ENCODE data around the gene RASIP1. TPM values are rescaled to one million over a fixed set of nuclear protein-coding genes. Genes with fewer than 3 reads are reported as not detected.

RASIP1 gene
- total RNA-seq, 1 donor from 2014 or later: 85.9 TPM

GRCh38 chr19:48756686-48757085 lies 16.3 kb upstream of the RASIP1 start:
- TF ChIP-seq, protein P1, sequence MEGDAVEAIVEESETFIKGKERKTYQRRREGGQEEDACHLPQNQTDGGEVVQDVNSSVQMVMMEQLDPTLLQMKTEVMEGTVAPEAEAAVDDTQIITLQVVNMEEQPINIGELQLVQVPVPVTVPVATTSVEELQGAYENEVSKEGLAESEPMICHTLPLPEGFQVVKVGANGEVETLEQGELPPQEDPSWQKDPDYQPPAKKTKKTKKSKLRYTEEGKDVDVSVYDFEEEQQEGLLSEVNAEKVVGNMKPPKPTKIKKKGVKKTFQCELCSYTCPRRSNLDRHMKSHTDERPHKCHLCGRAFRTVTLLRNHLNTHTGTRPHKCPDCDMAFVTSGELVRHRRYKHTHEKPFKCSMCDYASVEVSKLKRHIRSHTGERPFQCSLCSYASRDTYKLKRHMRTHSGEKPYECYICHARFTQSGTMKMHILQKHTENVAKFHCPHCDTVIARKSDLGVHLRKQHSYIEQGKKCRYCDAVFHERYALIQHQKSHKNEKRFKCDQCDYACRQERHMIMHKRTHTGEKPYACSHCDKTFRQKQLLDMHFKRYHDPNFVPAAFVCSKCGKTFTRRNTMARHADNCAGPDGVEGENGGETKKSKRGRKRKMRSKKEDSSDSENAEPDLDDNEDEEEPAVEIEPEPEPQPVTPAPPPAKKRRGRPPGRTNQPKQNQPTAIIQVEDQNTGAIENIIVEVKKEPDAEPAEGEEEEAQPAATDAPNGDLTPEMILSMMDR (IDR thresholded peaks at IDR 0.05): no peak
- no peak overlapping the region for H3K27ac ChIP-seq

GRCh38 chr19:48756212-48756611 lies 15.8 kb upstream of the RASIP1 start:
- intact Hi-C loops (cut with DNase I): no loop called here
- Histone ChIP-seq H3K4me3 (no peak overlapping the region), H3K27ac (no peak overlapping the region), H3K4me1 (peaks cover 3 to 9% of the 10 kb centered on the region in 2 donors), H3K27me3 (no peaks in the 10 kb centered on the region), H3K9me3 (no peaks in the 10 kb centered on the region), H3K36me3 (no peaks in the 10 kb centered on the region)
- TF ChIP-seq, protein P1 (IDR thresholded peaks at IDR 0.05): no peak
- DNase-seq (ENCODE audit: low spot score in 2 of 2): no peak

More at GRCh38 chr19:48756686-48757085, 16.3 kb upstream of the RASIP1 start:
- H3K27me3 ChIP-seq: no peaks in the 10 kb centered on the region
- intact Hi-C loops (cut with DNase I): no loop called here
- H3K36me3 ChIP-seq: no peaks in the 10 kb centered on the region
- no peak for DNase-seq (ENCODE audit: low spot score in 2 of 2)
- H3K9me3 ChIP-seq: no peaks in the 10 kb centered on the region
- H3K4me3 ChIP-seq: no peak overlapping the region
- H3K4me1 ChIP-seq: peaks cover 3 to 9% of the 10 kb centered on the region in 2 donors

GRCh38 chr19:48755787-48756186 lies 15.4 kb upstream of the RASIP1 start:
- TF ChIP-seq, protein P1 (IDR thresholded peaks at IDR 0.05): no peak
- Histone ChIP-seq H3K4me1 (peaks cover 3 to 9% of the 10 kb centered on the region in 2 donors), H3K9me3 (no peaks in the 10 kb centered on the region), H3K27ac (no peak overlapping the region), H3K4me3 (no peak overlapping the region), H3K27me3 (no peaks in the 10 kb centered on the region), H3K36me3 (no peaks in the 10 kb centered on the region)
- DNase-seq (ENCODE audit: low spot score in 2 of 2): no peak
- intact Hi-C loops (cut with DNase I): no loop called here

DNA sequence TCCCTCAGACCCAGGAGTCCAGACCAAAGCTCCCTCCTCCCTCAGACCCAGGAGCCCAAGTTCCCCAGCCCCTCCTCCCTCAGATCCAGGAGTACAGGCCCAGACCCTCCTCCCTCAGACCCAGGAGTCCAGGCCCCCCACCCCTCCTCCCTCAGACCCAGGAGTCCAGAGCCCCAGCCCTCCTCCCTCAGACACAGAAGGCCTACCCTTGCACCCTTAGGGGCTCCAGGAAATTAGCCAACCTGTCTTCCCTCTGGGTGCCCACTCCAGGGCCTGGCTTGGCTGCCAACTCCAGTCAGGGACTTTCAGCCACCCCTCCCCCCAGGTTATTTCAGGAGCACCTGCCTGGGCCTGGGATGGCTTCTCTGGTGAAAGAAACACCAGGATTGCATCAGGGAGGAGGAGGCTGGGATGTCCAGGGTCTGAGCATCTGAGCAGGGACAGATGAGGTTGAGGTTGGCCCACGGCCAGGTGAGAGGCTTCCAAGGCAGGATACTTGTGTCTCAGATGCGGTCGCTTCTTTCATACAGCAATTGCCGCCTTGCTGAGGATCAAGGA lies 14.8 kb upstream of the RASIP1 start, which contains the start of gene FGF21:
Gene FGF21 (plus strand): TSS at position 441 of the 558 bp plus-strand sequence. CDS start 713 bp downstream, outside the sequence.
- intact Hi-C loops (cut with DNase I): no loop called here
- TF ChIP-seq, protein P1 (IDR thresholded peaks at IDR 0.05): no peak
- Histone ChIP-seq H3K4me1 (peaks cover 3 to 9% of the 10 kb centered on the region in 2 donors), H3K9me3 (no peaks in the 10 kb centered on the region), H3K27me3 (no peaks in the 10 kb centered on the region), H3K27ac (no peak within 1 kb of the TSS), H3K36me3 (no peaks in the 10 kb centered on the region), H3K4me3 (no peak within 1 kb of the TSS)
- DNase-seq (ENCODE audit: low spot score in 2 of 2): no peak

DNA sequence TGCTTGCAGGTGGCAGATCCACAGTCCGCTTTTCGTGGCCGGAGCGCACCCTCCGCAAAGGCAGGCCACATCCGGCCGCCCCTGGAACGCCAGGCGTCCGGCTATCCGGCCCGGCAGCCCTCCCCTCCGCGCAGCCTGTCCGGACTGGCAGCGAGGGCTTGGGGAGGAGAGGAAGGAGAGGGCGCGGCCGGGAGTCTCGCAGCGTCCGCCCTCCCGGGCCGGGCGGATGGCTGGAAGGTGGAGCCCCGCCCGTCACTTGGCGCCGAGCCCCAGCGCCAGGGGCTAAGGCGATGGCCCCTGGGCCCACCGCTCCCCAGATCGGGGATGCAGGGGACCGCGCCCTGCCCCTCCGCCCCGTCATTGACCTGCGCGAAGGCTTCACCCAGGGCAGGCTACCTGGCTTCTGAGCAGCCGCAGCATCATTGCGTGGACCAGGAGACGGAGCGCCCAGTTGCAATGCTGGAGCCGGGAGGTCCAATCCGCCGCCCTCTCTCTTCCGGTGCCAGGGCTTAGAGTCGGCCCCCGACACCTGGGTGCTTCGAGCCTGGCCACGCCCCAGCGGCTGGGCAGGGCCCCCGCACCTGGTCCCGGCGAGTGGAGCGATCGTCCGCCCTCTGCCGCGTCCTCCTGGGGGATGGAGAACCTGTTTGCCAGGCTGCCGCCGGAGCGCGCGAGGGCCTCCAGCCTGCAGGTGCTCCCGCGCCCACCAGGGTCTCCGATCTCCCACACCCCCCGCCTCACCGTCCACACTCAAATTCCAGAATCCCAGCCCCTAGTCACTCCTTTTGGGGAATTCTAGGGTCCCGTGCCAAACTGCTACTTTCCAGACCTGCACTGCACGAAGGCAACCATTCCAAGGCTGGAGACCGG lies 12.3 kb upstream of the RASIP1 start, which contains the start of gene FUT1:
Gene FUT1 (minus strand): TSS at position 146 of the 870 bp plus-strand sequence. CDS start 1,360 bp downstream, outside the sequence.
- no peaks in the 10 kb centered on the region for H3K36me3 ChIP-seq
- no peak for DNase-seq (ENCODE audit: low spot score in 2 of 2)
- peaks cover 3 to 9% of the 10 kb centered on the region in 2 donors for H3K4me1 ChIP-seq
- no peak within 1 kb of the TSS for H3K27ac ChIP-seq
- TF ChIP-seq, protein P1 (IDR thresholded peaks at IDR 0.05): no peak
- H3K4me3 ChIP-seq: peak within 1 kb of the TSS; percentile 45 to 60
- intact Hi-C loops (cut with DNase I): no loop called here
- no peaks in the 10 kb centered on the region for H3K9me3 ChIP-seq
- H3K27me3 ChIP-seq: no peaks in the 10 kb centered on the region

All from ascending aorta (tissue), 2 donors.